22Rv1 (cell line): Measurements from ENCODE around the gene HNRNPCL4.
"Not testable (repeated sequence)": the region's sequence is repeated elsewhere in the genome, so short reads cannot be mapped to it uniquely, and the experiment has no call there.

ENCODE experiments used
- CTCF ChIP-seq: fragments of 450-650 bp; IDR thresholded peaks from 2 replicates; pipeline ENCODE4 v1.5.1; 2017; ENCODE audit warnings: mild to moderate bottlenecking
- ZFX ChIP-seq: fragments of 450-650 bp; IDR thresholded peaks from 2 replicates; pipeline ENCODE4 v1.6.1; 2017; ENCODE audit warnings: antibody characterized with exemption, borderline replicate concordance

- not testable (repeated sequence) for TF ChIP-seq CTCF, ZFX
Measured at GRCh38 chr1:13116754-13117153, 48.7 kb downstream of the HNRNPCL4 start, which contains the start of gene HNRNPCL2.
